HT1080 (cell line): ENCODE measurements around the gene TPCN2. TPM values are rescaled to one million over a fixed set of nuclear protein-coding genes. Genes with fewer than 3 reads are reported as not detected.
"Not testable (repeated sequence)": the region's sequence is repeated elsewhere in the genome, so short reads cannot be mapped to it uniquely, and the experiment has no call there.

Experiments used
- DNase-seq: peaks from one replicate; pipeline ENCODE4 v3.0.0-alpha.2; 2015; ENCODE audit warnings: low read depth
- total RNA-seq: library from RNA; depleted of rRNA; stranded (reverse); fragments of >200 nt; shearing (Covaris generic); gene quantifications from 2 replicates; pipeline ENCODE4 v1.2.3, GENCODE V29; 2014

The TPCN2 gene
- total RNA-seq, 1 experiment from 2014 or later: 7.2 TPM

DNA sequence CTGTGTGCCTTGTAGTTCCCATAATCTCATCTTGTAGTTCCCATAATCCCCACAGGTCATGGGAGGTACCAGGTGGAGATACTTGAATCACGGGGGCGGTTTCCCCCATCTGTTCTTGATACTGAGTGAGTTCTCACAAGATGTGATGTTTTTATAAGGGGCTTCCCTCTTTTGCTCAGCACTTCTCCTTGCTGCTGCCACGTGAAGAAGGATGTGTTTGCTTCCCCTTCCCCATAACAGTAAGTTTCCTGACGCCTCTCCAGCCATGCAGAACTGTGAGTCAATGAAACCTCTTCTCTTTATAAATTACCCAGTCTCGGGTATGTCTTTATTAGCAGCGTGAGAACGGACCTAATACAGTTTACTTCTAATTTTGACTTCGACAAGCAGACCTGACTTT lies 93.0 kb downstream of the TPCN2 start:
- no peak for DNase-seq

DNA sequence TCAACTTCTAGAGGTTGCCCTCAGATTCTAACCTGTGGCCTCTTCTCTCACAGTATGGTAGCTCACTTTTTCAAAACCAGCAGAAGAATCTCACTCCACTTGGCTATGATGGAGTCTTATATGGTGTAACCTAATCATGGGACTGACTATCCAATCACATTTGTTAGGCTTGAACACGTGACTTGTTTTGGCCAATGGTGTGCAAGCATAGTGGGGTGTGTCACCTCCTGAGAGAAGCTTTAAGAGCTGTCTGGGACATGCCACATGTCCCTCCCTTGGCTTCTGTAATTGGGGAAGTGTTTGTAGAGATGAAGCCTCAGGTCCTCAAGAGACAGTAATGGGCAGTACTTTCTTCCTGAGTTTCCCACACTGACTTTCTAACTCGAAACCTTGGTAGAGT lies 94.2 kb downstream of the TPCN2 start:
- no peak for DNase-seq

DNA sequence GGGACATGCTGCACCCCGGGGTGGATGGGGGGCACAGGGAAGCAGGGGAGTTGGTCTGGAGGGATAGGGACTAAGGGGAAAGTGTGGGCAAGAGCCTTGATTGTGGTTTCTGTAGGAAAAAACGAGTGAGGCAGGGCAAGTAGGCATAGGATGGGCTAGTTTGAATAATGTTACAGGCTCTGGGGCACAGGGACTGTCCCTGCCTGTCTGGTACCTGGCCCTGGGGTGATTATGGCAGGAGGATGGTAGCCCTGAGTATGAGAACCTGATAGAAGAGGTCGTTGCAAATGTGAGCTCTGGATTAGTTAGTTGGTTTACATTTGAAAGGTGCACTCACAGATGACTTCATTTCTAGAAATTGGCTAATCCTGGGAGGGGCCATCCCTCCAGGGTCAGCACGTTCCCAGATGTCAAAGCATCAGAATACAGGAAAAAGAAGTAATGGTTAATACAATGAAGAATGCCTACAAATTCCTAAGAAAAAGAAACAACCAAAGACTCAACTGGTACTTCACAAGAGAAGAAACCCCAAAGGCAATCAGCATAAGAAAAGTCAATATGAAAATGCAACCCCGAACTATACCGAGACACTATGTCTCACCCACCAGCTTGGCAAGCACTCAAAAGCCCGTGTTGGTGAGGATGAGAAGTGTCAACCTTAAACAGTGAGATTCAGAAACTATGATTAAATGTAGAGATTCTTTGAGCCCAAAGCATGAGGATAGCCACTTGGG lies 95.8 kb downstream of the TPCN2 start:
- DNase-seq: no peak

DNA sequence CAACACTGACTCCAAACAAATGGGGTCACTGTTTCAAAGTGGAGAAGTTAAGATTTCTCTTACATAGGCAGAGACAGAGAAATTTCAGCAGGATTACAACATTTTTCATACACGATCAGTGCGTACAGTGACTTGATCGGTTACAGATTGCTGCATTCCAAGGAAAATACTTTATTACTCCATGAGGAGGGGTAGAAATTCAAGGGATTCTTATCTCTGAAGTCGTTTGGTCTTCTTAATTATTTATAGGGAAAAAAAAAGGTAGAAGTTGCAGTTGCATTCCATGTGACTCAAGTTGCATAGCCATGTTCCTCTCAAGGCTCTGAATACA lies 96.3 kb downstream of the TPCN2 start:
- DNase-seq: no peak

DNA sequence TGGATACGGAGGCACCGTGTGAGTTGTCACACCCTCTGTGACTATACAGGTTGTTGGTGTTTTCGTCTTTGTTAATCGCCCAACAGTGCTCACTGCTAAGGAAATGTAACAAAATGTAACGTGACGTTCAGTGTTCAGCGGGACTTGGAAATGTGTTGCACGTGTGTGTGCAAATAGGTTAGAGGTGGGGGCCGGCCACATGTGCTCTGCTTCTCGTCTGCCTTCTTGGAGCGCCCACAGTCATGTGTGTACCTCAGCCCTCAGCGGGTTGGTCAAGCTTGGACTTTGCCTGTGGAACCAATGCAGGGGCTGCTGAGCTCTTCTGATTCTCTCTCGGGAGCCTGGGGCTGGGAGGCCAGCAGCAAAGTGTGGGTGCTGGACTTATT lies 99.6 kb downstream of the TPCN2 start:
- no peak for DNase-seq

DNA sequence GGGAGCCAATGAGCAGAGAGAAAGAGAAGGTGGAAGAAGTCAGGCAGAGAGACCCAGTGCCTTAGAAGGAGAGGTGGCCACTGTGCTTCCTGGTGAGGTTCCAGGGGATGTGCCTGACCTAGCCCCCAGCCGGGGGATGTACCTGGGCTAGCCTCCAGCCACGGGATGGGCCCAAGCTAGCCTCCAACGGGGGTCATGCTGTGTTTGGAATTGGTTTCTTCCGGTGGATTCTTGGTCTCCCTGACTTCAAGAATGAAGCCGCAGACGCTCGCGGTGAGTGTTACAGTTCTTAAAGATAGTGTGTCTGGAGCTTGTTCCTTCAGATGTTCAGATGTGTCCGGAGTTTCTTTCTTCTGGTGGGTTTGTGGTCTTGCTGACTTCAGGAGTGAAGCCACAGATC lies 100.1 kb downstream of the TPCN2 start:
- DNase-seq: no peak

DNA sequence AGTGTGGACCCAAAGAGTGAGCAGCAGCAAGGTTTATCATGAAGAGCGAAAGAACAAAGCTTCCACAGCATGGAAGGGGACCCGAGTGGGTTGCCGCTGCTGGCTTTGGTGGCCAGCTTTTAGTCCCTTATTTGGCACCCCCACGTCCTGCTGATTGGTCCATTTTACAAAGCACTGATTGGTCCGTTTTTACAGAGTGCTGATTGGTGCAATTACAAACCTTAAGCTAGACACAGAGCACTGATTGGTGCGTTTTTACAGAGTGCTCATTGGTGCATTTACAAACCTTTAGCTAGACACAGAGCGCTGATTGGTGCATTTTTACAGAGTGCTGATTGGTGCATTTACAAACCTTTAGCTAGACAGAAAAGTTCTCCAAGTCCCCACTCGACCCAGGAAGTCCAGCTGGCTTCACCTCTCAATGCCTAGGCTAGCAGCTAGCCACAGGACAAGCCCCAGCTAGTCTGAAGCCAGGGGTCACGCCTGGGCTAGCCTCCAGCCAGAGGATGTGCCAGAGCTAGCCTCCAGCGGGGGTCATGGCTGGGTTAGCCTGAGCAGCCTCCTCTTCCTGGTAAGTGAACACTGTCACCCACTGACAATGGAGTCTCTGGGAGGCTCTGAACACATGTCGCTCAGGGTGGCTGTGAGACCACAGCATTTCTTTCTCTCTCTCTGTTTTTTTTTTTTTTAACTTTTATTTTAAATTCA lies 100.8 kb downstream of the TPCN2 start:
- not testable (repeated sequence) for DNase-seq

DNA sequence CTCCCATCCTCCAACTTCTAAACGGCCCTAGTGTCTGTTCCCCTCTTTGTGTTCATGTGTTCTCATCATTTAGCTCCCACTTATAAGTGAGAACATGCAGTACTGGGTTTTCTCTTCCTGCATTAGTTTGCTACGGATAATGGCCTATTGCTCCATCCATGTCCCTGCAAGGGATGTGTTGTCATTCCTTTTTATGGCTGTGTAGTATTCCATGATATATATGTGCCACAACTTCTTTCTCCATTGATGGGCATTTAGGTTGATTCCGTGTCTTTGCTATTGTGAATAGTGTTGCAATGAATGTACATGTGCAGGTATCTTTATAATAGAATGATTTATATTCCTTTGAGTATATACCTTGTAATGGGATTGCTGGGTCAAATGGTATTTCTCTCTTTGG lies 101.4 kb downstream of the TPCN2 start:
- DNase-seq: no peak

DNA sequence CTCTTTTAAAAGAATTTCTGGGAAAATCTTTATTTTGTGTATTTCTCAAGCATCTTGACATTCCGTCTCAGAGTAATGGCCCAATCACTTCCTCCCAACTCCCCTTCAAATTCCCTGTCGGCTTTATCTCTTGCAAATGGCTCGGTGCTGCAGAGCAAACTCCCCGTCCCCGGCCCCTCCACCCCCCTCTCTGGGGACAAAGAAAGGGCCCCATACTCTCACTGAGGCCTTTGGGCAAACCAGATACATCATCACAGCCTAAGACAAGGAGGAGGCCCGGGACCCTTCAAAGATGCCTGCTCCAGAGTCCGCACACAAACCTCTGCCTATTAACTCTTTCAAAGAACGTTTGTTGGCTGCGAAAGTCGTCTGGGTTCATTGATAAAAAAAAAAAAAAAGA lies 103.1 kb downstream of the TPCN2 start:
- DNase-seq: no peak

DNA sequence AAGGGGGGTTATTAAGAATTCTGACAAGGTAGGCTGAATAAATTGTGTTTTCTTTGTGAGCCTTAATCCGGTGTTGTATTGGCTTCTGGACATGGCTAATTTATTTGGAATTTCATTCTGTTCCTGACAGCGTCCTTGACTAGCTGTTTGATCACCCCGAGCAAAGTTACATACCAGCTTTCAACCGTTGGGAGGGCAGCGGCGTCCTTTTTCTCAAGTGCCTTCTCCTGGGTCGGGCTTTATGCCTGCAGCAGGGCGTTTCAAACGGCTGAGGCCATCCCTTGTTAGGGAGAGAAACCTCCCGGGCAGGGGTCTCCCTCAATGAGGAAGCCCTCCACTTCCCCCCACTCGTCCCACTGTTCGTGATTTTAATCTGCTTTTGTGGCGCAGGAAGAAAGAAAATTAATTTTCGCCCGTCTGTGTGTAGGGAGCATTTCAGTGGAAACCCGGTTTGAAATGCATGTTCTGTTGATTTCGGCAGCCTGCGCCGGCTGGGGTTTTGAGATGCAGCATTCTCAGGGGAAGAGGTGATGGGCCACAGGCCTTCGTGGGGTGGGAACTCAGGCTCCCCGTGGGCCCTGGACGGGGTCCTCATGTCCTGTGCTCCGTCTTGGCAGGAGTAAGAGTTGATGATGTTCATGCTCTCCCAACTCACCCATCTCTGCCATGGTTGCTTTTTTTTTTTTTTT lies 104.1 kb downstream of the TPCN2 start:
- no peak for DNase-seq

DNA sequence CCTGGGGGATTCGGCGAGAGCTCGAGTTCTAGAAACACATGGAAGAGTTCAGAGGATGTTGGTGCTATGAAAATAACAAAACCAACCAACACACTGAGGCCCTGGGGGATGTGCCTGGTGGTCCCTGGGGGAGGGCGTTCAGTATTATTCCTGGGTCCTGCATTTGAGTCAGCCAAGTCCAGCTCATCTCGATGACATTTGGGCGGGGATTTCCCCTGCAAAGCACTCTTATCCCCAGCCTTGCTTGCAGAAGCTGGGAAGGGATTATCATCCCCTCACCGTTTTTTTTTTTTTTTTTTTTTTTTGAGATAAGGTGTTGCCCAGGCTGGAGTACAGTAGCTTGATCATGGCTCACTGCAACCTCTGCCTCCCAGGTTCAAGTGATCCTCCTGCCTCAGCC lies 104.9 kb downstream of the TPCN2 start:
- DNase-seq: no peak

DNA sequence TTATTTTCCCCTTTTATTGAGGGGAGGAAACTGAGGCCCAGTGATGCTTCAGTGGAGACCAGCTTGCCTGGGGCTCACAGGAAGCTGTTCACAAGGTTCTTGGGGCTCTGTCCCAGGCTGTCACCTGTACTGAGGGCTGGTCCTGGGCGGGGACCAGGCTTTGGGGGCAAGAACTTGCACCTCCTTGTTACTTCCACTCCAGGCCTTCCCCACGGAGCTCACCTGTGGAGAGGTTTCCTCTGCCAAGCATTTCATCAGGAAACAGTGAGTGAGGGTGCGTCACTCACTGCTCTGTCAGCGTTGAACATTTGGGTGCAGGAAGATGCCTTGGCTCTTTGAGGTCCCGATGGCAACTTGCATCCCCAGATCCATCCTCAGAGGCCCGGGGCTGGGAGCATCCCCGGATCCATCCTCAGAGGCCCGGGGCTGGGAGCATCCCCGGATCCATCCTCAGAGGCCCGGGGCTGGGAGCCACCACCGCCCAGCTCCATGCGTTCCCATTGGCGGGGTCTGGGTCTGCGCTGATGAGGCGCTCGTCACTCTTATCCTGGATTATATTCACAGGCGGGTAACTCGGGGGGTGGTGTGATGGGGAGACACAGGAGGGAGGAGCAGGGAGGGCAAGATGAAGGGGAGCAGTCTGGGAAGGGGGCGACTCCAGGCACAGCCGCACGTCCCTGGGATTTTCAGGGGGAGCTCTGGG lies 105.6 kb downstream of the TPCN2 start:
- DNase-seq: no peak

DNA sequence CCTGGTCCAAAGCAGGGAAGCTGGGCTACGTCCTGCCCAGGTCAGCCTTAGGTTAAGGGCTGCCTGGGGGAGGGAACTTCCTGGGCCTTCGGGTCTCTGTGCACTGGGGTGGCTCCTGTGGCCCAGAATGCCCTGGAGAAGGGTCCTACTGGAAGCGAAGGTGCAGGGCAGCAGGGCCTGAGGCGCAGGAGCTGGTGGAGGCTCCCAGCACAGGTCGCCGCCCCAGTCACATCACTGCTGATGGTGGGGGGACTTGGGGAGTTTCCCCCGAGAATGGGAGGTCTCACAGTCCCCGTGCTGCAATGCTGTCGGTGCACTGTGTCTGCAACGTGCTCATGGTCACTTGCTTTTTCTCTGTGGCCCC lies 106.2 kb downstream of the TPCN2 start:
- no peak for DNase-seq

DNA sequence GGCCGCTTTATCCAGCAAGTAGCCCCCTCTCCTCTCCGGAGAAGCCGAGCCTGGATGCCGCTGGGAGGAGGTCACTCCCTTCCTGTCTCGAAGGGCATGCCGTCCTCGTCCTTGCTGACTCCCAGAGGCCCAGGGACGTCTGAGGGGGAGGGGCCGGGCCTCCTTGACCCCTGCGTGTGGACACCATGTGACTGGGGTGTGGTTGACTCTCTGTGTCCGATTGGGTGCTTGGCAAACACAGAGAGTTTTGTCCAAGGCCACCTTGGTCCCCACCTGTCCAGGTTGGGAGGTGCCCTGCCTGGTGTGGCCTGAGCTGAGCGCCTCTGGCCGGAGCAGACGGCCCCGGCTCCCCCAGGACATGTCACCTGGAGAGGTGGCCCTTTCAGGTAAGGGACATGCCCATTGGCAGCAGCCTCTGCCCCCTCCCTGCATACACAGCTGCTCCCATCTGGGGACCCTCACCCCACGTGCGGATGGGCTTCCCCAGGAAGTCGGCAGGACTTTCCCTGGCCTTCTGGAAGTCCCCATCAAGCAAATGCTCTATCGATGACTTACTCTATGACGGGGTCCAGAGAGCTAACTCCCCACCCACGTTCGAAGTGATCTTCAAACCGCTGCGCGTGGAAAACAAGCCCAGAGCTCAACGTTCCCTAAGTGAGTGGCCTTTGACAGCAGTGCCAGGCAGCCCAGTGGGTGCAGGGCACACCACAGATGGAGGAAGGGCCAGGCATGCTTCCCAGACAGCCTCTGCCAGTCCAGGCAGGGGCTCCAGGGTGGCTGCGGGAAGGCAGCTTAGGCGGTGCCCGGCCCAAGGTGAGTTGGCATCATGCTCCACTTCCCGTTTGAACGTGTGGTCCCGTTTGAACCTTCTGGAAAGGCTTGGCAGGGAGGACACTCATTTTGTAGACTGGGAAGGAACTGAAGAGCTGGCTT lies 106.8 kb downstream of the TPCN2 start, which contains the start of gene SMIM38:
Gene SMIM38 (plus strand): TSS at position 634 of the 933 bp plus-strand sequence. CDS start 1,912 bp downstream, outside the sequence.
- DNase-seq: no peak

DNA sequence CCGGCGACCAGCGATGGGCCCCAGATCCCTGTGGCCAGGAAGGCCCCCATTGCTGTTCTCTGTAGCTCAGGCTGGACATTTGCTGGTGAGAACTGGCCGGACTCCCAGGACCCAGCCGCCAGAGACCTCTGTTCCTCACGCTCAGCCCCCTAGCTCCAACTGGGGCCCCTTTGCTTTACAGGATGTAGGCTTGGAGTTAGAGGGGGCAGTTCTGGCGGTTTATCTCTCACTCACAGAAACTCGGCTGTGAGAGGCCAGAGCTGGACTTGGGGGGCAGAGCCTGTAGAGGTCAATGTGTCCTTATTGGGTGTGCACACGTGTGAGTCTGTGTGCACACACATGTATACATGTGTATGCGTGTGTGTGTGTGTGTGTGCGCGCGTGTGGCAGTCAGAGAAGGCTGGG lies 107.5 kb downstream of the TPCN2 start:
- no peak for DNase-seq

DNA sequence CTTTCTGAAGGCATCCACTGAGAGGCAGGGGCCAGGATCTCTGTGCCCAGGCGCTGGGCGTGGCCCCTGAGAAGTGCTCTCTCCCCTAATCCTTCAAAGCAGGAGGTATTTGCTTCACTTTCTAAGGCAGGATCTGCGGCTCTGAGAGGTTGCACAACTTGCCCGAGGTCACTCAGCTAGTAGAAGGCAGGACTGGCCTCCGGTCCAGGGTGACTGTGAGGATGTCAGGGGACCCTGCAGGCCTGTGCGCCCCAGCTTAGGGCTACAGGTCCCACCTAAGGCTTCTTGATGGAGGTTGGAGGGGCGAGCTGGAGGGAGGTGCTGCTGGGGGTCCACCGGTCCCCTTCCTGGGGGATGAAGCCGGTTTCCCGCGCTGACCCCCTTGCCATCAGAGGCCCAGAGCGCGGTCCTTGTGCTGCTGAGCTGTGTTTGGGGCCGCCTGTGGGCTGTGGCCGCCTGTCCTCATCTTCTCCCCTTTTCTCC lies 108.0 kb downstream of the TPCN2 start:
- DNase-seq: no peak

DNA sequence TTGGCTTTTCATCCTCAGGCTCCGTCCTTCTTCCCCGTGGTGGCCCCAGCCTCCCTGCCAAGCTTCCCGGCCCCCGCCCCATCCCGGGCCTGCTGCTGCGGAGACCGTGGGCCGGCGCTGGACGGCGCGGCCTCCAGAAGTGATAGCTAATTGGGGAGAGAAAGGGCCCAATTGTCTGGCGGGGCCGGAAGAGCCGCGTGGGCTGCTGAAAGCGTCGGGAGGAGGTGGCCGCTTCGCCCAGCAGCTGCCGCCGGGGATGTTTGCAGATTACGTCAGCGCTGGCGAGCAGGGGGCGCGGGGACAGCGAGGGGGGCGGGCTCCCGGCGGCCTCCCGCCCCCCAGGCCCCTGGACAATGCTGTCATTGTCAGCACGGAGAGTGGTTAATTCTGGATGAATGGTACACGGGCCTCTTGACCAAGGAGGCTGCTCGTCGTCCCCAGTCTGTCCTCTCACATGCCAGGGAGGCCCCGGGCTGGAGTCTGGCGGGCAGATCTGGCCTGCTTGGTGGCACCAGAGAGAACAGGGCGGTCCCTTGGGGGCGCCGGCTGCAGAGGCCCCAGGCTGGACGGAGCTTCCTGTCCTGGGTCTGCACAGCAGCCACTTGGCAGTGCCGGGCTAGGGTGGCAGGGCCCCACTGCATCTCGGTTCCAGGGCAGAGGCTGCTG lies 108.6 kb downstream of the TPCN2 start:
- DNase-seq: no peak

DNA sequence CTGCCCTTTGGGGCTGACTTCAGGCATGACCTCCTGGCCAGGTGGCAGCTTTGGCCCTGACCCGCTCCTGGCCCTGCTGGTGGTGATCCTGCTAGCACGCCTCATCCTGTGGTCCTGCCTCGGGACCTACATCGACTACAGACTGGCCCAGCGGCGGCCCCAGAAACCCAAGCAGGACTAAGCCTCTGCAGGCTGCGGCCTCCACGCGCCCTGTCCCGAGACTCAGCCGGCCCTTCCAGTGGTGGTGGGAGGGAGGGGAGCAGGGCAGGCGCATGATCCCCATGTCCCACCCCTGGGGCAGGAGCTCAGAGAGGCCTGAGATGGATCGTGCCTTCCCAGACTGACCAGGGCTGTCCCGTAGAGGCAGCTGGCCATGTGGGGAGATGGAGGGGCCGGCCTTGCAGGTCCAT lies 109.1 kb downstream of the TPCN2 start:
- DNase-seq: no peak

DNA sequence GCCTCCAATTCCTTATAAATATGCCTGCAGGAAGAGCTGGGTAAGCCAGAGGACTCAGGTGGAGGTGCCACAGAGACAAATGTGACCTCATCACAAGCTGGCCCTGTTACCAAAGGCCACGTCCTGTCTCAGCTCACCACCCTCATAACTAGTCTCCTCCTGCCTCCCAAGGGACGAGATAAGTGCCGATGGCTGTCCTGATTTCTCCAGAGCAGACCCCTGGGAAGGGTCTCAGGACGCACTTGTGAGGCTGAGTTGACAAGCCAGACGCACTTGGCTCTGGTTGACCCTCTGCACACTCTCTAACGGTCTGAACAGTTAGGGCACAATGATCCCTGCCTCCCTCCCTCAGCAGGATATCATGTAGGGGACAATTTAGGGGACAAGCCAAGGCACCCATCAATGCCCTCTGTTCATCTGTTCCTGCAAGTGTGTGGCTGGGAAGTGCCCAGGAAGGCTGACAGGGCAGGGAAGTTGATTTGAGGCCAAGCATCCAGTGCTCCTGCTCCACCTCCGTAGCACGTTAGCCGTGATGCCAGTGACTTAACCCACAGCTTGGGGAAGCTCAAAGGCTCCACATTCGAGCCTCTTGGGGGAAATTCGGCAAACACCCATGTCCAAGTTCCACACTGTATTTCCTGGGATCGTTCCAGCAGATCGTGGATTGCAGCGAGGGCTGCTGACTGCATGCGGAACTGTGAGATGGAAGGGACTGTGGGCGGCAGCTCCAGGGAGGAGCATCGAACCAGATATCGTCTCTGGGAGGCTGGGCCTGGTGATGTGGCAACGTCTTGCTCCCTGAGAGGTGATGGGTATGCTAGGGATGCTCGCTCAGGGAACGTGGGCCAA lies 109.8 kb downstream of the TPCN2 start:
- no peak for DNase-seq
